T-helper 1 cell treated with Interleukin-12 subunit alpha and Interleukin-12 subunit beta and Interleukin-4 antibody, amounts not matched to agents 30 μg/mL and 1 μg/mL, for 36 hours (primary cell): ENCODE measurements around the gene NPLOC4.

Source experiments
- H3K27ac Mint-ChIP-seq: one replicate; pipeline ENCODE4 v1.8.0; 2021; ENCODE audit warnings: mild to moderate bottlenecking, mixed read lengths
- H3K27me3 Mint-ChIP-seq: one replicate; pipeline ENCODE4 v1.8.0; 2021; ENCODE audit warnings: low read depth, mixed read lengths
- H3K36me3 Mint-ChIP-seq: one replicate; pipeline ENCODE4 v1.8.0; 2021; ENCODE audit warnings: low read depth, mixed read lengths
- H3K4me1 Mint-ChIP-seq: one replicate; pipeline ENCODE4 v1.8.0; 2021; ENCODE audit warnings: low read depth, mixed read lengths
- H3K4me3 Mint-ChIP-seq: one replicate; pipeline ENCODE4 v1.8.0; 2021; ENCODE audit warnings: mild to moderate bottlenecking, moderate library complexity, mixed read lengths
- H3K9me3 Mint-ChIP-seq: one replicate; pipeline ENCODE4 v1.8.0; 2021; ENCODE audit warnings: mixed read lengths

Gene NPLOC4

GRCh38 chr17:81563861-81564586 lies 72.9 kb downstream of the NPLOC4 start:
- H3K4me3 Mint-ChIP-seq = no peak overlapping the region
- H3K27ac Mint-ChIP-seq = no peak overlapping the region
- no peaks in the 10 kb centered on the region for H3K9me3 Mint-ChIP-seq
- no peaks in the 10 kb centered on the region for H3K27me3 Mint-ChIP-seq
- peaks cover 25% of the 10 kb centered on the region for H3K36me3 Mint-ChIP-seq
- peaks cover 1% of the 10 kb centered on the region for H3K4me1 Mint-ChIP-seq

DNA sequence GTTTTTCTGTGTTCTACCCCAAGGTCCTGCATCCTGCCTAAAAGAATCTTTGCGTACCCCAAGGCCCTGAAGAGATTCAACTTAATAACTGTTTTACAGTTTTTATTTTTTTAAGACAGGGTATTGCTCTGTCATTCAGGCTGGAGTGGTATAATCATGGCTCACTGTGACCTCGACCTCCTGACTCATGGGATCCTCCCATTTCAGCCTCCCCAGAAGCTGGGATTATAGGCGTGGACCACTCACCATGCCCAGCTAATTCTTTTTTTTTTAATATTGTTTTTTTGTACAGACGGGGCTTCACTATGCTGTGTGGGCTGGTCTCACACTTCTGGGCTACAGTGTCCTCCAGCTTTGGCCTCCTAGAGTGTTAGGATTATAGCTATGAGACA lies 75.4 kb downstream of the NPLOC4 start:
- H3K4me3 Mint-ChIP-seq = no peak overlapping the region
- peaks cover 26% of the 10 kb centered on the region for H3K36me3 Mint-ChIP-seq
- H3K4me1 Mint-ChIP-seq = peaks cover 1% of the 10 kb centered on the region
- H3K27me3 Mint-ChIP-seq = no peaks in the 10 kb centered on the region
- no peak overlapping the region for H3K27ac Mint-ChIP-seq
- no peaks in the 10 kb centered on the region for H3K9me3 Mint-ChIP-seq

DNA sequence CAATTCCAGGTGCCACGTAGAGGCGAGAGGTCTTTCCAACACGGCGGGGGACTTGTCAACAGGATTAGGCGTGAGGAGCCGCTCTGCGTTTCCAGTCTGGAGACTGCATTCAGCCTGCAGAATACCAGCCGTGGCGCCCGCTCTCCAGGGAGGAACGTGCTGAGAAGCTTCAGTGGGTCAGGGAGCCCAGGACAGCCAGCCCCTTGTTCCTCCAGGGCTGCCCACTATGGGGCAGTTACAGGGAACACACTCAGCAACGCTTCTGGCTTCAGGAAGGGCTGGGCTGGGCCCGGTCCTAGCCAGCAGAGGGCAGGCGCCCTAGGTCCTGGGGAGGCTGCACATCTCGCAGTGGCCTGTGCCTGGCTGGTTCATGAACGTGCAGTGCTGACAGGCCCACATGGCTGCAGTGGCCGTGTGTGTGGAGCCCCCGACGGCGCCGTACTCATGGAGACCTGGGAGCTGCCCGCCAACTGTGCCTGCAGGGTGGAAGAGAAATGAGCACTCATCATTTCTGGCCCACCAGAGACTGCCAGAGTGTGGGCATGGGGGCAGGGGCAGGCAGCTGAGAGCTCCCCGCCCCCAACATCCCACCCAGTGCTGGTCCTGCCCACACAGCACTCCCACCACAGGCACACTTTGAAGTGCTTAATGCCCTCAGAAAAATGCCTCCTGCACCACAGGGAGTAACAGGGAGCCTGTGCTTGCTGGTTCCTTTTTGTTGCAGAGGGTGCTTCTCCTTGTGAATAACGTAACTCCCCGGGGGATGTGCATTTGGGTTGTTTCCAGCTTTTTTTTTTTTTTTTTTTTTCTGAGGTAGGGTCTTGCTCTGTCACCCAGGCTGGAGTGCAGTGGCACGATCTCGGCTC lies 77.7 kb downstream of the NPLOC4 start:
- no peaks in the 10 kb centered on the region for H3K4me1 Mint-ChIP-seq
- H3K27me3 Mint-ChIP-seq = no peaks in the 10 kb centered on the region
- no peaks in the 10 kb centered on the region for H3K9me3 Mint-ChIP-seq
- peaks cover 12% of the 10 kb centered on the region for H3K36me3 Mint-ChIP-seq
- no peak overlapping the region for H3K4me3 Mint-ChIP-seq
- H3K27ac Mint-ChIP-seq = no peak overlapping the region

DNA sequence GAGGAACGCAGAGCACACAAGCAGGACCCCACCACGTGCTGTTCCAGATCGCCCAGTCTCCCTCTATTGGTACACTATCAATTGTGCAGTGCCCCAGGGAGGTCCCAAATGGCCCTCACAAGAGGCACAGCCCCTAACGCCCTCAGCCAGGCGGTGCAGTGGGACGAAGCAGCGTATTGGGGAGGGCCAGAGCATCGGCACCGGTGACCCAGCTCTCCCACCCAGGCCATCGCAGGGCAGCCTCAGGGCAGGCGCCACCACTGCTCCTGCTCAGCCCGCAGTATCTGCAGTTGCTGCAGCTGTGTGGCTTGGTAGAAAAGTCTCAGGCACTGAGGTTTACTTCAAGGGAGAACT lies 78.8 kb downstream of the NPLOC4 start:
- Mint-ChIP-seq H3K36me3 (peaks cover 12% of the 10 kb centered on the region), H3K27me3 (no peaks in the 10 kb centered on the region), H3K4me3 (no peak overlapping the region), H3K9me3 (no peaks in the 10 kb centered on the region), H3K4me1 (peaks cover 10% of the 10 kb centered on the region), H3K27ac (no peak overlapping the region)

DNA sequence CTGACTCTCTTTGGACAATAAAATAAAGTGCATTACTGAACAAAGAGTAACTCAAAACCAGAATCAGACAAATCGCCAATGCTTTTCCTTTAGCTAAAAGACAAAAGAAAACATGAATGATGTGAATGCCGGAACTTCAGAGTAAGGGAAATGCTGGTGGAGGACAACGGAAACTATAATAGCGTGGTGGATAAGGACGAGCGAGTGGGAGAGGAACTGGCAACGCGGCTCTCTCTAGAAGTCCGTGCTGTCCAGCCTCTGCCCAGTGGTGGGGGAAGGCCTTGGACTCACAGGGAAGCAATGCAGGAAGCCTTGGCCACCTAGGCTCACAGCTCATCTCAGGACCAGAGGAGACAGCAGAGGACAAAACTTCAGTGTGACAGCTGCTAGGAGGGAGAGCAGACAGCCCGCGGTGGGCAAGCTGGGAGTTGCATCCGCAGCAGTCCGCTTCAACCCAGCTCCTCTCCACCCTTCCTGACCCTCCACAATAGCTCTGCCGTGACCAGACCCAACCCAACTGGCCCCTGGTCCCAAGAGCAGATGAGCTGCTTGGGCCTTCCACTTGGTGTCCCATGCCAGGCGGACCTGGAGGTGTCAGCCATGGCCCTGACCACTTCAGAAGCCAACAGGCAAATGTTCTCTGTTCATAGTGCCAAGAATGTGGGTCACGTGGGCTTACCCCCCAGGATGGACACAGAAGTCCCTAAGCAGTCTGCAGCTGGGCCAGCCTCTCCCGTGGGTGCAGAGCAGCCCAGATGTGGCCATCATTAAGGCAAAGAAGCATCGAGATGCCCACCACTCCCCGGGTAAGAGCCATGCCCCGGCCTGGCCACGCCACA lies 79.4 kb downstream of the NPLOC4 start:
- H3K9me3 Mint-ChIP-seq = no peaks in the 10 kb centered on the region
- peaks cover 11% of the 10 kb centered on the region for H3K4me1 Mint-ChIP-seq
- no peak overlapping the region for H3K27ac Mint-ChIP-seq
- peaks cover 12% of the 10 kb centered on the region for H3K36me3 Mint-ChIP-seq
- no peak overlapping the region for H3K4me3 Mint-ChIP-seq
- H3K27me3 Mint-ChIP-seq = no peaks in the 10 kb centered on the region

DNA sequence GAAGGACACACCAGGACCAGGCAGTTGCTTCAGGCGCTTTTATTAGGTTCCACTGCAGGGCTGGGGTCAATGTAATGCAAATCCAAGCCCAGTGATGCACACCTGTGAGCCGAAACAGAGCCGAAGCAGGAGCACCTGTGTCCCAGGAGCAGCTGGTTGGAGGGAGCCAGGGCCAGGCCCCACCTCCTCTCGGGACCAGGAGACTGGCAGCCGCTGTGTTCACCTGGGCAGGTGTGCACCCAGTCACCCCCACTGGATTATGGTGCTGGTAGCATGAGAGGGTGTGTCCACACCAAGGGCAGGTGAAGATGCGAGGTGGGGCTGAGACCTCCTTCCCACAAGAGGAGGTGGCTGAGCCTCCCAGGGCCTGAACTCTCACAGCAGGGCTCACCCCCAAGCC lies 80.0 kb downstream of the NPLOC4 start:
- Mint-ChIP-seq H3K27me3 (no peaks in the 10 kb centered on the region), H3K4me1 (peaks cover 11% of the 10 kb centered on the region), H3K27ac (no peak overlapping the region)

GRCh38 chr17:81556175-81556691 lies 80.7 kb downstream of the NPLOC4 start:
- Mint-ChIP-seq H3K27me3 (no peaks in the 10 kb centered on the region), H3K36me3 (peaks cover 11% of the 10 kb centered on the region), H3K9me3 (no peaks in the 10 kb centered on the region), H3K4me1 (peaks cover 14% of the 10 kb centered on the region), H3K27ac (no peak overlapping the region), H3K4me3 (no peak overlapping the region)

More for the DNA sequence above, 80.0 kb downstream of the NPLOC4 start:
- H3K36me3 Mint-ChIP-seq = peaks cover 12% of the 10 kb centered on the region
- no peak overlapping the region for H3K4me3 Mint-ChIP-seq
- H3K9me3 Mint-ChIP-seq = no peaks in the 10 kb centered on the region

- Mint-ChIP-seq H3K36me3 (peaks cover 8% of the 10 kb centered on the region), H3K4me3 (peak overlapping the region; percentile 86), H3K27ac (peak overlapping the region; percentile 88), H3K4me1 (peaks cover 19% of the 10 kb centered on the region), H3K9me3 (no peaks in the 10 kb centered on the region), H3K27me3 (no peaks in the 10 kb centered on the region)
Measured at GRCh38 chr17:81553616-81554181, 83.2 kb downstream of the NPLOC4 start.

GRCh38 chr17:81553018-81553615 lies 83.8 kb downstream of the NPLOC4 start:
- Mint-ChIP-seq H3K4me1 (peaks cover 19% of the 10 kb centered on the region), H3K27ac (peak overlapping the region; percentile 88), H3K27me3 (no peaks in the 10 kb centered on the region), H3K9me3 (no peaks in the 10 kb centered on the region), H3K4me3 (peak overlapping the region; percentile 86), H3K36me3 (peaks cover 6% of the 10 kb centered on the region)

DNA sequence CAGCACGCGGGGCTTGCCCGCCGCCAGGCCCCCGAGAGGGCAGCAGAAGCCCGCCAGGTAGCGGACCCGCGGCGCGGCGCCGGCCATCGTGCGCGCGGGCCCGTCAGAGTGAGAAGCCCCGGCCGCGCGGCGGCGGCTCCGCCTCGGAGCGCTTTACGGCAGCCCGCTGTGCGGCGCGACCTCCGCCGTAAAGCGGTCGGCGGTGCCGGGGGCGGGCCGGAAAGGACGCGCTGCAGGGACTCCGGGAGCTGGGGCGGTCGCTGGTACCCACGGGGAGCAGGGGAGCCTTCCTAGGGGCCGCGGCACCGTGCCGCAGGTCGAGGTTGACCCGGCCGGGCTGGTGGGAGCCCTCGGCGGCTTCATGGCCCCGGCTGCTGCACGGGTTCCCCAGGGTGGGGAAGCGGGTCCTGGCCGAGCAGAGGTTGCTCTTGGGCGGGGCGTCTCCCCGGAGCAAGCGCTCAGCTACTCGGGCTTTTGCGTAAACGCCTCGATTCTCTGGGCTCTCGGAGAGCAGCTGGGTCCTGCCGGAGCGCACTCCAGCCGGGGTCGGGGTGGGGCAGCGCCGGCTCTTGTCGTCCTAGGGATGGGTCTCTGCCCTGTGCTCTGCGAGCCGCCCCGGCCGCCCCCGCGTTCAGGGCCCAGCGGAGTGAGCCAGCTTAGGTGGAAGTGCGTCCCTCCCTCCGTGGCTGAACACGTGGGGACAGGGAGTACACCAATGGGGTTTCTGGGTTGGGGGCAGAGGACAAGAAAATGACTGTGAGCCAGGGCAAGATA lies 84.5 kb downstream of the NPLOC4 start, which contains the start of gene FAAP100:
Gene FAAP100, minus strand, starts transcription at position 110 of the 774 bp plus-strand sequence. Its CDS starts 23 bp downstream, at position 87.
- Mint-ChIP-seq H3K27me3 (no peaks in the 10 kb centered on the region), H3K9me3 (no peaks in the 10 kb centered on the region), H3K36me3 (peaks cover 6% of the 10 kb centered on the region), H3K4me1 (peaks cover 19% of the 10 kb centered on the region), H3K4me3 (peak within 1 kb of the TSS; percentile 86), H3K27ac (peak within 1 kb of the TSS; percentile 88)

- H3K27me3 Mint-ChIP-seq = no peaks in the 10 kb centered on the region
- H3K4me3 Mint-ChIP-seq = peak overlapping the region; percentile 85
- no peaks in the 10 kb centered on the region for H3K9me3 Mint-ChIP-seq
- peaks cover 19% of the 10 kb centered on the region for H3K4me1 Mint-ChIP-seq
- H3K27ac Mint-ChIP-seq = peak overlapping the region; percentile 75
- peaks cover 2% of the 10 kb centered on the region for H3K36me3 Mint-ChIP-seq
Measured at GRCh38 chr17:81551458-81552243, 85.3 kb downstream of the NPLOC4 start.

DNA sequence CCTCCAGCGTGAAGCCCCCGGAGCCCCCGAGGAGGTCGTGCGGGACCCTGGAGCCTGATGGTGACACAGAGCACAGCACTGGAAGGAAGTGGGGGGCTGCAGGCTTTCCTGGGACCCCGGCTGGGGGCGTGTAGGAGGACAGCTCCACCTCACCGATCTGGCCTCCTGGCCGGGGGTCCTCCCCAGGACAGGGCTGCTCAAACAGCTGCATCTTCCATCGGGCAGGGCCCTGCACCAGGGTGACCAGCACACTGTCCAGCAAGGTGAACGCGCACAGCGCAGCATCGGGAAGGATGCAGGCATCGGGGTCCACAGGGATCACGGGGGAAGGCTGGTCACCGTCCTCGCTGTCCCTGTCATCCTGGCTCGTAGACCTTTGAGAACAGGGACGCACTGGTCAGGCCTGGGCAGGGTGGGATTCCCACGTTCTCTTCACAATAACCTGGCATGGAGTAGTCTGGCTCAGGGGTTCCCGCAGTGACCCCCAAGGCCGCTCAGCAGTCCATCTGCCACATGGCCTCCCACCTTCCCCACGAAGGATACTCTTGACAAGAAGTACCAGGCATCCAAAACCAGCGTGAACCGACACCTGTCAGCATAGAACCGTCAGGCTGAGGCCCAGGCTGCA lies 86.0 kb downstream of the NPLOC4 start:
- H3K36me3 Mint-ChIP-seq = peaks cover 3% of the 10 kb centered on the region

More for the DNA sequence above, 86.0 kb downstream of the NPLOC4 start:
- H3K9me3 Mint-ChIP-seq = no peaks in the 10 kb centered on the region
- H3K4me1 Mint-ChIP-seq = peaks cover 19% of the 10 kb centered on the region
- H3K27me3 Mint-ChIP-seq = no peaks in the 10 kb centered on the region
- no peak overlapping the region for H3K27ac Mint-ChIP-seq
- peak overlapping the region; percentile 85 for H3K4me3 Mint-ChIP-seq
